NCI-H2107 treated with DMSO at 0.1 percent for 48 hours (cell line): ENCODE measurements around the gene SFTPD.
"Not testable (repeated sequence)": the region's sequence is repeated elsewhere in the genome, so short reads cannot be mapped to it uniquely, and the experiment has no call there.

ENCODE experiments used
- DNase-seq: peaks from one replicate; lab custom pipeline; 2025; ENCODE audit not compliant: unreplicated experiment; lab: John Stamatoyannopoulos, UW

Gene SFTPD

GRCh38 chr10:79927111-79927828 lies 21.6 kb downstream of the SFTPD start:
- DNase-seq = no peak

GRCh38 chr10:79926037-79926436 lies 22.9 kb downstream of the SFTPD start:
- no peak for DNase-seq

GRCh38 chr10:79925614-79926013 lies 23.3 kb downstream of the SFTPD start:
- no peak for DNase-seq

GRCh38 chr10:79923669-79924068 lies 25.2 kb downstream of the SFTPD start:
- no peak for DNase-seq

GRCh38 chr10:79923145-79923544 lies 25.8 kb downstream of the SFTPD start:
- DNase-seq = no peak

- DNase-seq = not testable (repeated sequence)
Observed at GRCh38 chr10:79922011-79922412, 26.9 kb downstream of the SFTPD start.

- DNase-seq = not testable (repeated sequence)
Observed at GRCh38 chr10:79915838-79916237, 33.1 kb downstream of the SFTPD start.

- not testable (repeated sequence) for DNase-seq
Observed at GRCh38 chr10:79914512-79914911, 34.4 kb downstream of the SFTPD start.

GRCh38 chr10:79910836-79911235 lies 38.1 kb downstream of the SFTPD start:
- no peak for DNase-seq

- DNase-seq = no peak
Observed at GRCh38 chr10:79910344-79910743, 38.6 kb downstream of the SFTPD start.

GRCh38 chr10:79905322-79906314 lies 43.3 kb downstream of the SFTPD start:
- peak; percentile 1 for DNase-seq

GRCh38 chr10:79904671-79905321 lies 44.1 kb downstream of the SFTPD start:
- DNase-seq = peak; percentile 56

GRCh38 chr10:79901571-79901970 lies 47.3 kb downstream of the SFTPD start:
- DNase-seq = not testable (repeated sequence)

GRCh38 chr10:79898597-79899325 lies 50.1 kb downstream of the SFTPD start:
- DNase-seq = no peak

GRCh38 chr10:79892896-79893295 lies 56.0 kb downstream of the SFTPD start:
- DNase-seq = not testable (repeated sequence)

GRCh38 chr10:79890469-79890868 lies 58.4 kb downstream of the SFTPD start:
- no peak for DNase-seq

- not testable (repeated sequence) for DNase-seq
Observed at GRCh38 chr10:79888984-79889383, 59.9 kb downstream of the SFTPD start.
